OCI-LY3 (cell line): ENCODE measurements around the gene CIB1.

ENCODE experiments used
- EZH2phosphoT487 ChIP-seq: fragments of 200-600 bp; shearing (Covaris generic); IDR thresholded peaks from 2 replicates; pipeline ENCODE4 v1.6.1; 2018; ENCODE audit warnings: antibody characterized with exemption, mixed run types, low read depth
- TF ChIP-seq, protein P1 (sequence below): fragments of 200-600, 300-600 bp; sonication (generic); IDR thresholded peaks from 2 replicates; pipeline ENCODE4 v1.5.1; 2014; ENCODE audit warnings: antibody characterized with exemption, low read length, low read depth

DNA sequence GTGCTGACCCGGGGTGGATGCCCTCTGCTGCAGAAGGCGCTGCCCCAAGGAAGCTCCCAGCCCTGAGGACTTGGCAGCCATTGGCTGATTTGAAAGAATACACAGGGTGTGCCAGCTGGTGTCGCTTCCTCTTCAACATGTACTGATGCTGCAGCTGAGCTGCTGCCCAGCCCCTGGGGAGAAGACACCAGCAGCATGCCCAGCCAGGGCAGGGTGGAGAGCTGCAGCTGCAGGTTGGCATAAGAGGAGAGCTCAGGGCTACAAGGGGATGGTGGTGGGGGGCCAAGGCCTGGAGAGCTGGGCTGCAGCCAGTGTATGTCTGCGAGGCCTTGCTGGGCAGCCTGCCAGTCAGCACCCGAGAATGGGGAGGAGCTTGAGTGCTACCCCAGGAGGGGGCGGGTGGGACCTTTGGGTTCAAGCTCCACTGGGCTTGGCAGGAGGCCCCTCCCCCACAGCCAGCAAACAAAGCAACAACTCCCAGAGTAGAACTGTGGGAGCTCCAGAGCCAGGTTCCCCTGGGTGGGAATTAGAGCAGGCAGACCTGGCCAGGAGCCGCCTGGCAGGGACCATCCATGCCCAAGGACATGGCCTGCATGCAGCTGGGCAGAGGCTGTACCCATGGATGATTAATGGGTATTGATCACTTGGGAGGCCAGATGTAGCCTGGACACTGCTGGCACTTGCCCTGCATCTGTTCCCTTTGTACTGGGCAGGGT is 41.8 kb downstream of the CIB1 start:
- TF ChIP-seq, protein P1, sequence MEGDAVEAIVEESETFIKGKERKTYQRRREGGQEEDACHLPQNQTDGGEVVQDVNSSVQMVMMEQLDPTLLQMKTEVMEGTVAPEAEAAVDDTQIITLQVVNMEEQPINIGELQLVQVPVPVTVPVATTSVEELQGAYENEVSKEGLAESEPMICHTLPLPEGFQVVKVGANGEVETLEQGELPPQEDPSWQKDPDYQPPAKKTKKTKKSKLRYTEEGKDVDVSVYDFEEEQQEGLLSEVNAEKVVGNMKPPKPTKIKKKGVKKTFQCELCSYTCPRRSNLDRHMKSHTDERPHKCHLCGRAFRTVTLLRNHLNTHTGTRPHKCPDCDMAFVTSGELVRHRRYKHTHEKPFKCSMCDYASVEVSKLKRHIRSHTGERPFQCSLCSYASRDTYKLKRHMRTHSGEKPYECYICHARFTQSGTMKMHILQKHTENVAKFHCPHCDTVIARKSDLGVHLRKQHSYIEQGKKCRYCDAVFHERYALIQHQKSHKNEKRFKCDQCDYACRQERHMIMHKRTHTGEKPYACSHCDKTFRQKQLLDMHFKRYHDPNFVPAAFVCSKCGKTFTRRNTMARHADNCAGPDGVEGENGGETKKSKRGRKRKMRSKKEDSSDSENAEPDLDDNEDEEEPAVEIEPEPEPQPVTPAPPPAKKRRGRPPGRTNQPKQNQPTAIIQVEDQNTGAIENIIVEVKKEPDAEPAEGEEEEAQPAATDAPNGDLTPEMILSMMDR, result peak; percentile 14
- no peak for TF ChIP-seq EZH2phosphoT487
